ENCODE data around the gene CCNA1. TPM values are rescaled to one million over a fixed set of nuclear protein-coding genes. Genes with fewer than 3 reads are reported as not detected.

Gene CCNA1
- total and polyA plus RNA-seq, 2 of the 13 experiments (the other 11 are each of a cell fraction or from before 2014, with no cell fraction given) = not detected

- Histone ChIP-seq H3K36me3 (replicated peaks in 1 of 2; ENCODE audit: control insufficient read depth in 1 of 2, insufficient read depth in 2 of 2, low read length in 2 of 2) (no peaks in the 10 kb centered on the region), H3K27me3 (ENCODE audit: control insufficient read depth in 1 of 2, insufficient read depth in 2 of 2, low read length in 2 of 2) (no peaks in the 10 kb centered on the region), H3K9ac (ENCODE audit: insufficient read depth, low read depth, low read length) (no peak overlapping the region), H2AFZ (ENCODE audit: low read length) (no peak overlapping the region), H3K4me2 (ENCODE audit: low read depth, low read length) (no peak overlapping the region), H3K27ac (ENCODE audit: extremely low read length, insufficient read depth, low read length) (no peak overlapping the region), H4K20me1 (ENCODE audit: insufficient read depth, low read length) (no peaks in the 10 kb centered on the region), H3K4me3 (replicated peaks in 1 of 3; ENCODE audit: insufficient read depth in 1 of 3, low read depth in 2 of 3, low read length in 3 of 3) (no peak overlapping the region), H3K79me2 (ENCODE audit: insufficient read depth, low read length) (no peaks in the 10 kb centered on the region), H3K4me1 (ENCODE audit: insufficient read depth, low read length) (no peaks in the 10 kb centered on the region), H3K9me3 (ENCODE audit: low read length) (no peaks in the 10 kb centered on the region)
- BruUV-seq (replicated peaks) = no TSS peak
- in situ Hi-C loops (cut with HindIII; ENCODE audit: extremely low pct_ligation_motif_present, low pct_unique_long_range_greater_than_20kb) = no loop called here
- CTCF ChIA-PET (ENCODE audit: low intra/inter-chr PET ratio, low total read pairs) = no interaction called here
- 0% methylated on average over 1 of the region's 1 CpG for WGBS (ENCODE audit: low lambda C conversion rate)
- FAIRE-seq = no peak
- POLR2A ChIA-PET = no interaction called here
- TF ChIP-seq NFKB2 (CRISPR knock-in tag; IDR thresholded peaks at IDR 0.05; ENCODE audit: borderline replicate concordance) = no peak
- no peak for TF ChIP-seq SIX1 (CRISPR knock-in tag; IDR thresholded peaks at IDR 0.05; ENCODE audit: borderline replicate concordance)
- TF ChIP-seq NR2F6 (IDR thresholded peaks at IDR 0.05) = no peak
- TF ChIP-seq NR2F6 (CRISPR knock-in tag; IDR thresholded peaks at IDR 0.05) = no peak
- TF ChIP-seq HOXA5 (CRISPR knock-in tag; IDR thresholded peaks at IDR 0.05) = no peak
- TF ChIP-seq AHR (CRISPR knock-in tag; IDR thresholded peaks at IDR 0.05) = no peak
- no peak for TF ChIP-seq ZNF205 (CRISPR knock-in tag; IDR thresholded peaks at IDR 0.05)
- TF ChIP-seq ATF4 (CRISPR knock-in tag; IDR thresholded peaks at IDR 0.05) = no peak
- no peak for TF ChIP-seq EHMT2 (IDR thresholded peaks at IDR 0.05; ENCODE audit: borderline replicate concordance, low read depth, low read length)
- no peak for TF ChIP-seq ZBTB3 (CRISPR knock-in tag; IDR thresholded peaks at IDR 0.05; ENCODE audit: borderline replicate concordance, low read depth)
- no peak for TF ChIP-seq NONO (IDR thresholded peaks at IDR 0.05)
- no peak for TF ChIP-seq NONO (CRISPR knock-in tag; conservative IDR thresholded peaks at IDR 0.05)
- TF ChIP-seq ATF5 (CRISPR knock-in tag; IDR thresholded peaks at IDR 0.05; ENCODE audit: low read depth) = no peak
- no peak for TF ChIP-seq ZFP36L2 (CRISPR knock-in tag; IDR thresholded peaks at IDR 0.05)
- no peak for TF ChIP-seq ZNF251 (CRISPR knock-in tag; IDR thresholded peaks at IDR 0.05)
- no peak for TF ChIP-seq DPF2 (CRISPR knock-in tag; IDR thresholded peaks at IDR 0.05; ENCODE audit: borderline replicate concordance, low read depth)
- TF ChIP-seq ZNF709 (CRISPR knock-in tag; IDR thresholded peaks at IDR 0.05) = no peak
- no peak for TF ChIP-seq RFX3 (CRISPR knock-in tag; IDR thresholded peaks at IDR 0.05)
- no peak for TF ChIP-seq ZNF451 (CRISPR knock-in tag; IDR thresholded peaks at IDR 0.05)
- ATAC-seq = no peak
- no peak for DNase-seq (ENCODE audit: low spot score)
- intact Hi-C loops (cut with micrococcal nuclease; ENCODE audit: unreplicated experiment) = no loop called here
Measured at GRCh38 chr13:36405151-36405550, 27.1 kb upstream of the CCNA1 start.

Measured in HepG2 (cell line).